PC-3 (cell line): ENCODE measurements around the gene SLC27A4. TPM values are rescaled to one million over a fixed set of nuclear protein-coding genes. Genes with fewer than 3 reads are reported as not detected.

ENCODE experiments used
- ATAC-seq: fragments of 200-7000 bp; cut with Tn5 transposase; 2 replicates; pipeline ENCODE4 v1.9.1; 2020; ENCODE audit warnings: mild to moderate bottlenecking, moderate library complexity
- BruUV-seq: library from RNA; stranded (reverse); fragments of 400-500 nt; replicated peaks from 2 replicates; lab custom pipeline; 2021; lab: Mats Ljungman, UMichigan
- CTCF ChIA-PET: fragments of 300-600 bp; sonication (Branson Sonifier 250); formaldehyde crosslinking; loops from one replicate; lab custom pipeline; 2022; ENCODE audit warnings: antibody characterized with exemption; lab: Charles Lee
- POLR2A ChIA-PET: fragments of 300-600 bp; sonication (Branson Sonifier 250); formaldehyde crosslinking; loops from one replicate; lab custom pipeline; 2022; ENCODE audit warnings: antibody characterized with exemption; ENCODE audit not compliant: unreplicated experiment; lab: Charles Lee
- DNase-seq: peaks from one replicate; pipeline ENCODE4 v3.0.0-alpha.2; 2015
- H2AFZ ChIP-seq: fragments of 300-600 bp; sonication (generic); 2 replicates; pipeline ENCODE4 v1.6.0; 2016; ENCODE audit warnings: antibody characterized with exemption, low read length
- H3F3A ChIP-seq: fragments of 300-600 bp; sonication (generic); one replicate; pipeline ENCODE4 v1.6.0; 2017; ENCODE audit warnings: antibody characterized with exemption, low read length, control low read depth, mild to moderate bottlenecking; ENCODE audit not compliant: unreplicated experiment
- H3K27ac ChIP-seq: fragments of 300-600 bp; sonication (generic); 2 replicates; pipeline ENCODE4 v1.5.1; 2016; ENCODE audit warnings: mild to moderate bottlenecking, low read length
- H3K27me3 ChIP-seq: fragments of 300-600 bp; sonication (generic); 2 replicates; pipeline ENCODE4 v1.6.1; 2016; ENCODE audit warnings: low read length, mixed read lengths
- H3K36me3 ChIP-seq: fragments of 300-600 bp; sonication (generic); 2 replicates; pipeline ENCODE4 v1.6.1; 2016; ENCODE audit warnings: low read depth, mixed run types, low read length, mixed read lengths
- H3K4me1 ChIP-seq: fragments of 300-600 bp; sonication (generic); 2 replicates; pipeline ENCODE4 v1.5.1; 2016; ENCODE audit warnings: low read length; ENCODE audit not compliant: insufficient read depth
- H3K4me2 ChIP-seq: fragments of 300-600 bp; sonication (generic); 2 replicates; pipeline ENCODE4 v1.6.0; 2016; ENCODE audit warnings: low read length
- H3K4me3 ChIP-seq: fragments of 300-600 bp; sonication (generic); 2 replicates; pipeline ENCODE4 v1.5.1; 2016; ENCODE audit warnings: mild to moderate bottlenecking, low read length, mixed read lengths
- H3K79me2 ChIP-seq: fragments of 300-600 bp; sonication (generic); 2 replicates; pipeline ENCODE4 v1.6.1; 2017; ENCODE audit warnings: low read length, mixed read lengths
- H3K9ac ChIP-seq: fragments of 300-600 bp; sonication (generic); 2 replicates; pipeline ENCODE4 v1.6.0; 2016; ENCODE audit warnings: mild to moderate bottlenecking, low read length
- H3K9me2 ChIP-seq: fragments of 300-600 bp; sonication (generic); replicated peaks from 2 replicates; pipeline ENCODE4 v1.6.1; 2016; ENCODE audit warnings: mixed run types, low read length, mixed read lengths
- H3K9me3 ChIP-seq: fragments of 300-600 bp; sonication (generic); 2 replicates; pipeline ENCODE4 v1.6.1; 2016; ENCODE audit warnings: low read length, mixed read lengths
- H4K20me1 ChIP-seq: fragments of 300-600 bp; sonication (generic); 2 replicates; pipeline ENCODE4 v1.6.1; 2016; ENCODE audit warnings: low read length, mixed read lengths
- CTCF ChIP-seq: fragments of 300-600 bp; sonication (generic); conservative IDR thresholded peaks from 2 replicates; pipeline ENCODE4 v1.5.1; 2017; ENCODE audit warnings: antibody characterized with exemption, low read depth, mild to moderate bottlenecking, low read length
- EZH2 ChIP-seq: fragments of 300-600 bp; sonication (generic); IDR thresholded peaks from one replicate; pipeline ENCODE4 v1.6.1; 2017; ENCODE audit warnings: antibody characterized with exemption, mild to moderate bottlenecking, low read length; ENCODE audit not compliant: unreplicated experiment
- EZH2phosphoT487 ChIP-seq: fragments of 300-600 bp; sonication (generic); IDR thresholded peaks from 2 replicates; pipeline ENCODE4 v1.6.1; 2018; ENCODE audit warnings: mild to moderate bottlenecking, antibody characterized with exemption, low read length, borderline replicate concordance
- intact Hi-C: fragments of 100-400 bp; cut with micrococcal nuclease; formaldehyde crosslinking; loops from 2 replicates; pipeline ENCODE4 v1.9.0; 2023
- total RNA-seq: library from RNA; depleted of rRNA; stranded (reverse); fragments of >200 nt; gene quantifications from 2 replicates; pipeline ENCODE4 v1.2.3, GENCODE V29; 2014

Gene SLC27A4
- total RNA-seq, 1 experiment from 2014 or later: 39.1 TPM

GRCh38 chr9:128310461-128310860 is 29.9 kb upstream of the SLC27A4 start:
- H3K4me3 ChIP-seq: no peak overlapping the region
- H3K4me1 ChIP-seq: peaks cover 18% of the 10 kb centered on the region
- H3K79me2 ChIP-seq: no peaks in the 10 kb centered on the region
- POLR2A ChIA-PET: no interaction called here
- intact Hi-C loops: no loop called here
- no peak overlapping the region for H3K27ac ChIP-seq
- no peaks in the 10 kb centered on the region for H3K9me3 ChIP-seq
- H2AFZ ChIP-seq: no peak overlapping the region
- no peaks in the 10 kb centered on the region for H3F3A ChIP-seq
- H3K36me3 ChIP-seq: peaks cover 11% of the 10 kb centered on the region; the same call in 1 of the 2 replicates
- no peaks in the 10 kb centered on the region for H4K20me1 ChIP-seq
- DNase-seq (no peak), ATAC-seq (no peak)
- CTCF ChIA-PET: no interaction called here
- H3K9ac ChIP-seq: no peak overlapping the region
- H3K4me2 ChIP-seq: no peak overlapping the region
- no TSS peak for BruUV-seq
- H3K27me3 ChIP-seq: no peaks in the 10 kb centered on the region
- TF ChIP-seq EZH2phosphoT487 (no peak), CTCF (no peak), EZH2 (no peak)
- H3K9me2 ChIP-seq: no peaks in the 10 kb centered on the region

GRCh38 chr9:128314697-128315096 is 25.6 kb upstream of the SLC27A4 start:
- Histone ChIP-seq H3K4me1 (no peaks in the 10 kb centered on the region), H3K4me2 (no peak overlapping the region), H3K9ac (no peak overlapping the region), H3K4me3 (no peak overlapping the region), H3K9me3 (no peaks in the 10 kb centered on the region), H3F3A (no peaks in the 10 kb centered on the region), H4K20me1 (no peaks in the 10 kb centered on the region), H2AFZ (no peak overlapping the region), H3K27me3 (no peaks in the 10 kb centered on the region), H3K79me2 (no peaks in the 10 kb centered on the region), H3K36me3 (peaks cover 6% of the 10 kb centered on the region; the same call in 1 of the 2 replicates), H3K27ac (no peak overlapping the region), H3K9me2 (no peaks in the 10 kb centered on the region)
- ChIA-PET CTCF (no interaction called here), POLR2A (no interaction called here)
- BruUV-seq: no TSS peak
- intact Hi-C loops: no loop called here
- DNase-seq: no peak
- TF ChIP-seq CTCF (no peak), EZH2phosphoT487 (no peak)
- no peak for ATAC-seq

GRCh38 chr9:128316421-128316820 is 23.9 kb upstream of the SLC27A4 start:
- no peaks in the 10 kb centered on the region for H3F3A ChIP-seq
- H3K9me3 ChIP-seq: no peaks in the 10 kb centered on the region
- ChIA-PET POLR2A (no interaction called here), CTCF (no interaction called here)
- H2AFZ ChIP-seq: no peak overlapping the region
- peaks cover 2% of the 10 kb centered on the region; the same call in 1 of the 2 replicates for H3K36me3 ChIP-seq
- no peak overlapping the region for H3K27ac ChIP-seq
- TF ChIP-seq EZH2phosphoT487 (no peak), EZH2 (no peak), CTCF (no peak)
- H3K9me2 ChIP-seq: no peaks in the 10 kb centered on the region
- no peak overlapping the region for H3K9ac ChIP-seq
- H3K4me2 ChIP-seq: no peak overlapping the region
- DNase-seq (no peak), ATAC-seq (no peak)
- H3K27me3 ChIP-seq: no peaks in the 10 kb centered on the region
- intact Hi-C loops: no loop called here
- no TSS peak for BruUV-seq
- H4K20me1 ChIP-seq: no peaks in the 10 kb centered on the region
- no peak overlapping the region for H3K4me3 ChIP-seq
- H3K79me2 ChIP-seq: peaks cover 6% of the 10 kb centered on the region
- H3K4me1 ChIP-seq: peaks cover 4% of the 10 kb centered on the region; the same call in 1 of the 2 replicates
